NCI-H524 (cell line): ENCODE data around the gene ZFPM1.
A peak's percentile ranks its signal among the peaks of the same experiment; 100 is the strongest.

ENCODE experiments used
- DNase-seq, 2 experiments: peaks; one replicate each; lab custom pipeline; 2025; lab: John Stamatoyannopoulos, UW

Gene ZFPM1

DNA sequence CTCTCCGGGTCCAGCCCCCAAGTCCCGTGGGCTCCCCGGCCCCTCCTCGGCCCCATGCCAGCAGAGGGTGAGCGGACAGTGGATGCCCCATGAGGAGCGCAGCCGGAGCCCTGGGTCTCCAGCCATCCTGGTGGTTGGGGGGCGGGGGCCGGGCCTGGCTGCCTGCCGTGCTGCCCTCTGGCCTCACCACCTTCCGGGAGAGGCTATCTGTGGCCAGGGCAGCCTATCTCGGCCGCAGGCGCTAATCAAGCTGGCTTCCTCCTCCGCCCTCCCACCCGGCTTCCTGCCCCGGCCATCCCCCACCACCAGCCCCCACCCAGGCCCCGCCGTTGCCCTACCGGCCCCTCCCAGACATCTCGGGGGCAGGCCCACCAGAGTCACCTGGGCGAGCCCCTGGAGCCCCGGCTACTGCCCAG is 46.8 kb downstream of the ZFPM1 start:
- DNase-seq, result no peak

DNA sequence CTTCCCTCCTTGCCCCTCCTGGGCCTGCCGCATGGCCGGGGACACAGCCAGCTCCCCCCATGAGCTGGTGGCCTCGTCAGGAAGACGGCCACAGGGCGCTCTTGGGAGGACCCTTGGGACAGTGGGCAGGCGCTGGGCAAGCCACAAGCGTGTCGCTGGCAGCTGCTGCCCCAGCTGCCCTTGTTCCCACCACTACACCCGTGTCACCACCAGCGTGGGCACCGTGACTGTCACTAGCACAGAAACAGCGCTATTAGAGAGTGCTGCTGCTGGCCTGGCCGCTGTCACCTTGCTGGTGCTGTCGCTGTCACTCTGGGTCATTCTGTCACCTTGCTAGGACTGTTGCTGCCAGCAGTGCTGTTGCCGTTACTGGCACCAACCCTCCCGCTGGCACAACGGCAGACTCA is 47.2 kb downstream of the ZFPM1 start:
- no peak for DNase-seq

- DNase-seq, result no peak
Measured at GRCh38 chr16:88502371-88502770, 49.3 kb downstream of the ZFPM1 start.

GRCh38 chr16:88502776-88503280 is 49.7 kb downstream of the ZFPM1 start:
- DNase-seq, result no peak

- DNase-seq, result no peak
Measured at GRCh38 chr16:88503374-88503770, 50.3 kb downstream of the ZFPM1 start.

- DNase-seq, result no peak
Measured at GRCh38 chr16:88503771-88504488, 50.9 kb downstream of the ZFPM1 start.

DNA sequence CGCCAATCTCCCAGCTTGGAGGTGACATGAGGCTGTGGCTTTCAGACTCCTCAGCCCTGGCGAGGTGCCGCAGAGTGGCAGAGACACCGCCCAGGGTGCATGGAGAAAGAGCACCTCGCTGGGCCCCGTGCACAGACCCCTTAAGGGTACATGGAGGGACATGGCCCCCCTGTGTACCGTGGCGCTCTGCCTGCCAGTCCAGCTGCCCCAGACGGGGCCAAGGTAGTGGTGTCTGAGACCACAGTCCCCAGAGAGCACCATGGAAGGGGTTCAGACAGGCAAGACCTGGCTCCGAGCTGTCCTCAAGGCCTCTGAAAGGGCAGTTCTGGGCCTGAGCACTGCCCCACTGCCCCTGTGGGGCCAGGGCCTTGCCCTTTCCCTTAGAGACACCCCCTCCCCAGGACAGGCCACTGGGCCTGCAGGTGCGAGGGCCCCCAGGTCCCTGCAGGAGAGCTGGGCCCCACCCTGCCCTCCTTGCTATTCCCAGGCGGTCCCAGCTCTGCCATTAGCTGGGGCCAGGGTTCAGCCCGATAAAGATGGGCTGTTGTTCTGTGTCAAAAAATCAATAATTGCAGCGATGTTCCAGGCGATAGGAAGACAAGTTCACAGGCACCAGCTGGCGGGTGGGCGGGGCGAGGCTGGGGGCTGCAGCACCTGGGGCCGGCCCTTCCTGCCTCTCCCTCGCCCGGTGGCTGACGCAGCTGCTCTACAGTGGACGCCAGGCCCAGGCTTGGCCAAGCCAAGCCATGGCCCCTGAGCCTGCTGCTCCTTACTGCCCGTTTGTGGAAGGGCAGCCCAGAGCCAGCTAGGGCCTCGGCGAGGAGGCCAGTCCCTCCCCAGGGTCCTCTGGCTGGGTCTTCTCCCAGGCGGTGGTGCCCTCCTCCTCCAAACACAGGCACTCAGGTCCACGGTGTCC is 51.7 kb downstream of the ZFPM1 start:
- DNase-seq, result peak in 1 of 2 experiments; percentile 58

DNA sequence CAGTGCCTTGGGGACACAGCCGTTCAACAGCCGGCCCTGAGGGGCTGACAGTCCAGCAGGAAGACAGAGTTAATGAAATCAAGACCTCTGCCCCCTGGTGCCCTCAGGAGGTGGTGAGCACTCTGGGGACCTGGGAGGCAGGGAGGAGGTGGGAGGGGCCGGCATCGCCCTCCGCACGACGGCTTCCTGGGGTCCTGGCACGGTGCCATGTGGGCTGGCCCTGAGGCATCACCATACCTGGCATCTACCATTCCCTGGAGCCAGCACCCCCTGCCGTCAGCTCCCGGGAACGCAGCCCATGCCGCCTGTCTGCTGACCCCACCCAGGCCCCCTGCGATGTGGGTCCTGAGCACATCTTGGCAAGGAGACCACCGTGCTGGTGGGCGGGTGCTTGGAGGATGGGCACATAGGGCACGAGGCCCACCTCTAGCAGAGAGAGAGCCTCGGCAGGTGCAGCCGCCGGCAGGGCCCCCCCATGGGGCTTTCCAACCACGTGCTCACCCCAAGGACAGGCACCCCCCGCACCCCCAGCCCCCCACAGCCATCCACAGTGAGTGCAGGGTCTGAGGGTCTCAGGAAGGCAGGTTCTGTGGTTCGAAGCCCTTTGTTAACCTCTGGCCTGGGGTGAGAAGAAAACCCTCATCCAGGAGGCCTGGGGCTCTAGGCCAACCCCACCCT is 52.5 kb downstream of the ZFPM1 start:
- DNase-seq, result no peak

DNA sequence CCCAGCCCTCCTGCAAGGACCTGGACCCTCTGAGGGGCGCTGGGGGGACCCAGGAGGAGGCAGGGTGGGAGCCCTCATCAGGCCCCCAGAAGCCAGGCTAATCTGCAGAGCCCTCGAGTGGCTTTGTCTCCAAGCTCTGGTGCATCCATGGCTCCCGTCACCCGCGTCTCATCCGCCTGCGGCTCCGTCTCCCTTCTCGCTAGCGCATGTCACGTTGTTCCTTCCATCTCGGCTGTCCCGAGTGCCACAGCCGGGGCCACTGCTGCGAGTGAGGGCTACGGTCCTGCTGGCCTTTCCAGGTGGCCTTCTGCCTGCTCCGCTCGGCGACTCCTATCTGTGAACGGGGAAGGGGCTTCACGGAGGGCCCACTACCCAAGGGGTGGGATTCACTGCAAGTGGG is 53.6 kb downstream of the ZFPM1 start:
- DNase-seq, result no peak

DNA sequence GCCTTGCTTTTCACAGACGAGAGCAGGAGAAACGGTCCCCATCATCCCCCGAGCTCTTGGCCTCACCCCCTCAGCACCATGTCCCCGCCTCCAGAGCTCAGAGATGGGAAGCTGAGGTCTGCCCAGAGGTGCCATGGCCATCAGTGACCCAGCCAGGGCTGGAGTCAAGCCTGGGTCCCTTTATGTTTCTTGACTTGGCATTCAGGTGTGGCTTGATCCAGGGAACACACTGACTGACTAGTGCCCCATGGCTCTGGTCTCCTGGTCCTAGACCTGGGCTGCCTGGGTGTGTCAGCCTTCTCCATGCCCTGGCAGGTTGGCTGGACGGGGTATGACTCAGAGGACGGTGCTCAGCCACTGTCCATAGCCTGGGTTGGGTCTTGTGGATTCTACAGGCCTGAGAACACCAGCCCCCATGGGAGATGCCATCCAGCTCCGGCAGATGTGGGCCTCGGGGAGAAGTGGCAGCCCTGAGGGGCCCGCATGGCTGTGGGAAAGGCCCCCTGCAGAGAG is 54.2 kb downstream of the ZFPM1 start:
- no peak for DNase-seq

GRCh38 chr16:88508376-88508867 is 55.3 kb downstream of the ZFPM1 start:
- DNase-seq, result no peak

DNA sequence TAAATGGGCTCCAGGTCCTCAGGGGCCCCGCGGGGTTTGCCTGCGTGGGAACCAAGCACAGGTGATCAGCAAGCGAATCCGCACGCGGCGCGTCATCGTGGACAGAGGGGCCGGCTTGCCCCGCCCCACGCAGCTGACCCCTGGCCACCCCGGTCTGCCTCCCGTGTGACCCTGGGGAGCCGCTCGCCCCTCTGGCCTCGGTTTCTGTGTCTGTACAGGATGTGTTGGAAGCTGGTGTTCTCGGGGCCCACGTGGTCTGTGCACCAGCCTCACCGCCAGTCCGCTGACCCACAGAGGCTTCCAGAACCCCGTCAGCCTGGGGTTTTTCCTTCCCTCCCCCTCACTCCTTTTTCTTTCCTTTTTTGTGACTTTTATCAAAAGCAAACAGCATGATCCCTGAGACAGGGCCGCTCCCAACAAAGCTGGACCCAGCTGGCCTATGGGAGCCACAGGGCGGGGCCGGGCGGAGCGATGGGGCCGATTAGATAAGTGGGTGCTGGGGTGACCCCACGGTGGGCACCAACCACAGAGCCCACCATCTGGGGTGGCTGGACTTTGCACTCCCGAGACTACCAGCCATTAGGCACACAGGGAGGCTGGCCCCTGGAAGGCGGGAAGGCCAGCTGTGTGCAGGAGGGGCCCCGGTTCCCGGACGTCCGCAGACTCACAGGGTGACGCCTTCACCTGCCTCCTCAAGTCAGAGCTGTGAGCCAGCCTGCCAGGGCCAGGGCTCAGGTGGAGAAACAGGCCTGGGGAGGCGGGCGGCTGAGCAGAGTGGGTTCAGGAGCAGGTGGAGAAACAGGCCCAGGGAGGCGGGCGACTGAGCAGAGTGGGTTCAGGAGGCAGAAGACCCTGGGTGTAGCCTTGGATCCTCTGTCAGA is 56.0 kb downstream of the ZFPM1 start:
- DNase-seq, result no peak

- no peak for DNase-seq
Measured at GRCh38 chr16:88509749-88510069, 56.6 kb downstream of the ZFPM1 start.

- DNase-seq, result no peak
Measured at GRCh38 chr16:88510091-88510994, 57.3 kb downstream of the ZFPM1 start.

GRCh38 chr16:88511060-88511459 is 58.0 kb downstream of the ZFPM1 start:
- no peak for DNase-seq

- DNase-seq, result no peak
Measured at GRCh38 chr16:88511906-88512305, 58.8 kb downstream of the ZFPM1 start.

DNA sequence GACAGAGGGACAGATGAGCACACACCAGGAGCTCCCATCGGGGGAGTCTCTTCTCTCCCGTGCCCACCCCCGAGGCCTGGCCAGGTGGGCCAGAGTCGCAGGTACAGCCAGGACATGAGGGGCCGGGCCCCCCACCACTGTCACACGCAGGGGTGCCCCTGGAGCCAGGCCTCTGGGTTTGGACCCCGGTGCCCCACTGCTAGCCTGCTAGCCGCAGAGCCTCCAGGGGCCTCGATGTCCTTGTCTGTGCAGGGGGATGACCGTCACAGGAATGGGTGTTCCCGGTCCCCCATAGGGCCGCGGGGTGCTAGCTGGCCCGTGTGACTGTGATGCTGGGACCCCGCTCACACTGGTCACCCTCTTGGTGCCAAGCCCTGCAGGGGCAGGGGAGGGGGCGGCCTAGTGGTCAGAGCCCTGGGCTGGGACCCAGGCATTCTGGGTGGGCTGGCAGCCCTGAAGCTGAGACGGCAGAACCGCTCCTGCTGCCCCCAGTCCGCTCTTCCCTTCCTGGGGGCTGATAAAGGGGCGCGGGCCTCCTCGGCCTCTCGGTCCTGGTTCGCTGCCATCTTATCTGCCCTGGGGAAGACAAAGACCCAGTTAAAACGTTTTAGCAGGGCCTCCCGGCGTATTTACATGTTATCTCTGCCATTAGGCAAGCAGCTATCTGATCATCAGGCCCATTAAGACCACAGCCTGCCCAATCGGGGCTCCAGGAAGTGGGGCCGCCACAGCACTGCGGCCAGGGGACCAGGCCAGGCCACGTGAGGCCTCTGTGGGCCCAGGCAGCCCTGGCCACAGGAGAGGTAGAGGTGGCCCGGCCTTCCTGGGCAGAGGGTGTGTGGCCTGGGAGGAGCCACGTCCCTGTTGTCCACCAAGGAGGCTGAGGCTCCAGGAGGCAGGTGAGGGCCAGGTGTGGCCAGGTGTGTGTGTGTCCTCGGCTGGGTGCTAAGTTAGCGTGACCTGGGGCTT is 59.9 kb downstream of the ZFPM1 start:
- DNase-seq, result no peak

- no peak for DNase-seq
Measured at GRCh38 chr16:88514070-88514469, 61.0 kb downstream of the ZFPM1 start.
